B cell (primary cell): ENCODE results near the gene OXNAD1. TPM values are rescaled to one million over a fixed set of nuclear protein-coding genes. Genes with fewer than 3 reads are reported as not detected.

ENCODE experiments used
- ATAC-seq: fragments of 200-7000 bp; cut with Tn5 transposase; one replicate; pipeline ENCODE4 v1.10.0; 2021; ENCODE audit warnings: low read depth, mild to moderate bottlenecking, moderate number of reproducible peaks, moderate library complexity
- CTCF ChIA-PET: fragments of 350-600 bp; sonication (Branson Sonifier 250); formaldehyde crosslinking; loops from one replicate; lab custom pipeline; 2021; ENCODE audit warnings: antibody characterized with exemption, inconsistent platforms; lab: Charles Lee
- POLR2A ChIA-PET: fragments of 350-600 bp; sonication (Branson Sonifier 250); formaldehyde crosslinking; loops from one replicate; lab custom pipeline; 2021; ENCODE audit warnings: antibody characterized with exemption; lab: Charles Lee
- DNase-seq: peaks from one replicate; pipeline ENCODE4 v3.0.0; 2013
- H2AFZ ChIP-seq: 2 replicates; pipeline ENCODE4 v1.6.1; 2012; ENCODE audit warnings: mild to moderate bottlenecking, low read depth, low read length; ENCODE audit not compliant: insufficient read depth, poor library complexity, severe bottlenecking
- H3K27ac ChIP-seq, 2 donors: 1 replicate in 1 of 2; 2 replicates in 1 of 2; pipeline ENCODE4 v1.5.1; 2012 to 2013; ENCODE audit warnings: low read length in 2 of 2, mild to moderate bottlenecking in 2 of 2, moderate library complexity in 1 of 2
- H3K27me3 ChIP-seq, 4 experiments: fragments of 200-600 bp in 1 of 4; sonication (generic) in 1 of 4; replicated peaks in 1 of 4; 1 replicate in 2 of 4; 2 replicates in 2 of 4; pipeline versions ENCODE4 v1.6.1 to v1.7.0; 2013 to 2016; ENCODE audit warnings: low read length in 3 of 4, mild to moderate bottlenecking in 2 of 4, mixed read lengths in 1 of 4, moderate library complexity in 1 of 4; ENCODE audit not compliant: insufficient read depth in 4 of 4, control insufficient read depth in 3 of 4; ENCODE audit errors: control extremely low read depth in 1 of 4
- H3K36me3 ChIP-seq, 2 experiments: replicated peaks in 1 of 2; 1 replicate in 1 of 2; 2 replicates in 1 of 2; pipeline versions ENCODE4 v1.6.1 to v1.7.1; 2013; ENCODE audit warnings: low read length in 1 of 2; ENCODE audit not compliant: insufficient read depth in 2 of 2, control insufficient read depth in 1 of 2; ENCODE audit errors: control extremely low read depth in 1 of 2, extremely low read depth in 1 of 2
- H3K4me1 ChIP-seq, 2 donors: fragments of 200-600 bp in 1 of 2; sonication (generic) in 1 of 2; 1 replicate in 1 of 2; 2 replicates in 1 of 2; pipeline versions ENCODE4 v1.5.1 to v1.6.1; 2013 to 2017; ENCODE audit warnings: low read length in 2 of 2; ENCODE audit not compliant: control insufficient read depth in 2 of 2, insufficient read depth in 2 of 2
- H3K4me2 ChIP-seq: replicated peaks from 2 replicates; pipeline ENCODE3; 2012; ENCODE audit warnings: mild to moderate bottlenecking, low read depth, low read length; ENCODE audit not compliant: poor library complexity, severe bottlenecking
- H3K4me3 ChIP-seq, 5 experiments: fragments of 200-600 bp in 1 of 5; sonication (generic) in 1 of 5; 1 replicate in 3 of 5; 2 replicates in 2 of 5; pipeline versions ENCODE4 v1.5.1 to v1.7.0; 2011 to 2016; ENCODE audit warnings: low read length in 4 of 5, mild to moderate bottlenecking in 4 of 5, low read depth in 2 of 5, control low read depth in 1 of 5, moderate library complexity in 1 of 5; ENCODE audit not compliant: insufficient read depth in 1 of 5; ENCODE audit errors: control extremely low read depth in 1 of 5, extremely low read depth in 1 of 5
- H3K79me2 ChIP-seq: fragments of 200-600 bp; sonication (generic); one replicate; pipeline ENCODE4 v1.6.0; 2016; ENCODE audit warnings: low read length; ENCODE audit not compliant: control insufficient read depth, insufficient read depth
- H3K9ac ChIP-seq: fragments of 200-600 bp; sonication (generic); 2 replicates; pipeline ENCODE4 v1.6.1; 2017; ENCODE audit warnings: mild to moderate bottlenecking, low read length, moderate library complexity
- H3K9me3 ChIP-seq, 3 donors: one replicate each; pipeline versions ENCODE4 v1.6.1 to v1.7.1; 2013; ENCODE audit warnings: low read length in 2 of 3; ENCODE audit not compliant: control insufficient read depth in 2 of 3, insufficient read depth in 1 of 3; ENCODE audit errors: control extremely low read depth in 1 of 3
- H4K20me1 ChIP-seq: 2 replicates; pipeline ENCODE4 v1.6.0; 2012; ENCODE audit warnings: mild to moderate bottlenecking, low read length; ENCODE audit not compliant: insufficient read depth, control insufficient read depth, poor library complexity, severe bottlenecking
- H3K27ac Mint-ChIP-seq: one replicate; pipeline ENCODE4 v1.8.0; 2021; ENCODE audit warnings: mixed read lengths
- H3K27me3 Mint-ChIP-seq: one replicate; pipeline ENCODE4 v1.8.0; 2021; ENCODE audit warnings: mixed read lengths
- H3K4me1 Mint-ChIP-seq: one replicate; pipeline ENCODE4 v1.8.0; 2021; ENCODE audit warnings: mixed read lengths
- H3K4me3 Mint-ChIP-seq: one replicate; pipeline ENCODE4 v1.8.0; 2021; ENCODE audit warnings: mixed read lengths
- H3K9me3 Mint-ChIP-seq: one replicate; pipeline ENCODE4 v1.8.0; 2022; ENCODE audit warnings: mixed read lengths; ENCODE audit not compliant: insufficient read depth
- EZH2 ChIP-seq: IDR thresholded peaks from 2 replicates; pipeline ENCODE4 v1.6.1; 2012; ENCODE audit warnings: borderline replicate concordance, low read depth, mild to moderate bottlenecking, moderate library complexity, low read length; ENCODE audit not compliant: insufficient read depth, poor library complexity, severe bottlenecking
- WGBS: methylation state at CpG from one replicate; pipeline ENCODE4 v1.1.5; 2013; ENCODE audit warnings: missing lambda C conversion rate; ENCODE audit not compliant: insufficient coverage; 5-methylcytosine and 5-hydroxymethylcytosine counted together
- intact Hi-C: fragments of 100-400 bp; cut with micrococcal nuclease; formaldehyde crosslinking; loops from one replicate; pipeline ENCODE4 v1.10.0; 2022
- polyA plus RNA-seq: library from polyadenylated mRNA; depleted of rRNA; stranded (reverse); fragments of >200 nt; gene quantifications from 2 replicates; pipeline ENCODE4 v1.2.3, GENCODE V29; 2012
- total RNA-seq, 2 donors: library from RNA; stranded (reverse); fragments of 120-200 nt in 1 of 2; gene quantifications; 1 replicate in 1 of 2; 2 replicates in 1 of 2; pipeline versions ENCODE4 v1.2.3 to v1.2.4, GENCODE V29; 2013 to 2022
- TF ChIP-seq, protein P1 (sequence below): fragments of 200-600 bp; IDR thresholded peaks from one replicate; pipeline ENCODE4 v1.8.0; 2022; ENCODE audit warnings: antibody characterized with exemption, mild to moderate bottlenecking

The OXNAD1 gene
- total and polyA plus RNA-seq, 2 donors (not counting 1 experiment from before 2014, with no cell fraction given) = 4.0 to 12.3 TPM

- 80% methylated on average over 1 of the region's 3 CpGs for WGBS
- Histone ChIP-seq H3K36me3 (peaks cover 0 to 3% of the 10 kb centered on the region in 2 experiments), H3K9ac (peak overlapping the region; percentile 1), H3K4me2 (peak overlapping the region; percentile 52), H3K79me2 (no peaks in the 10 kb centered on the region), H3K9me3 (no peaks in the 10 kb centered on the region), H3K4me1 (peaks cover 32 to 47% of the 10 kb centered on the region in 2 donors), H3K27me3 (no peaks in the 10 kb centered on the region), H2AFZ (no peak overlapping the region), H3K27ac (peak overlapping the region in 1 of 2 donors; percentile 22), H3K4me3 (no peak overlapping the region), H4K20me1 (no peaks in the 10 kb centered on the region)
- intact Hi-C loops = no loop called here
- Mint-ChIP-seq H3K27ac (no peak overlapping the region), H3K27me3 (no peaks in the 10 kb centered on the region), H3K4me3 (no peak overlapping the region), H3K9me3 (no peaks in the 10 kb centered on the region), H3K4me1 (peaks cover 59% of the 10 kb centered on the region)
- no peak for DNase-seq
- ChIA-PET POLR2A (no interaction called here), CTCF (interaction anchor here (1.4 to 2.7 kb wide), 2 partner anchors 9 to 251 kb away, joined by 3 to 20 read pairs; no protein-coding TSS in a partner anchor)
- TF ChIP-seq, protein P1, sequence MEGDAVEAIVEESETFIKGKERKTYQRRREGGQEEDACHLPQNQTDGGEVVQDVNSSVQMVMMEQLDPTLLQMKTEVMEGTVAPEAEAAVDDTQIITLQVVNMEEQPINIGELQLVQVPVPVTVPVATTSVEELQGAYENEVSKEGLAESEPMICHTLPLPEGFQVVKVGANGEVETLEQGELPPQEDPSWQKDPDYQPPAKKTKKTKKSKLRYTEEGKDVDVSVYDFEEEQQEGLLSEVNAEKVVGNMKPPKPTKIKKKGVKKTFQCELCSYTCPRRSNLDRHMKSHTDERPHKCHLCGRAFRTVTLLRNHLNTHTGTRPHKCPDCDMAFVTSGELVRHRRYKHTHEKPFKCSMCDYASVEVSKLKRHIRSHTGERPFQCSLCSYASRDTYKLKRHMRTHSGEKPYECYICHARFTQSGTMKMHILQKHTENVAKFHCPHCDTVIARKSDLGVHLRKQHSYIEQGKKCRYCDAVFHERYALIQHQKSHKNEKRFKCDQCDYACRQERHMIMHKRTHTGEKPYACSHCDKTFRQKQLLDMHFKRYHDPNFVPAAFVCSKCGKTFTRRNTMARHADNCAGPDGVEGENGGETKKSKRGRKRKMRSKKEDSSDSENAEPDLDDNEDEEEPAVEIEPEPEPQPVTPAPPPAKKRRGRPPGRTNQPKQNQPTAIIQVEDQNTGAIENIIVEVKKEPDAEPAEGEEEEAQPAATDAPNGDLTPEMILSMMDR = no peak
- TF ChIP-seq EZH2 = no peak
- no peak for ATAC-seq
Measured at GRCh38 chr3:16299746-16300145, 34.7 kb downstream of the OXNAD1 start.

GRCh38 chr3:16300307-16300706 is 35.3 kb downstream of the OXNAD1 start:
- Histone ChIP-seq H3K4me3 (no peak overlapping the region), H3K27me3 (no peaks in the 10 kb centered on the region), H2AFZ (no peak overlapping the region), H3K27ac (peak overlapping the region; percentile 14 to 22), H3K4me2 (peak overlapping the region; percentile 52), H3K4me1 (peaks cover 32 to 41% of the 10 kb centered on the region in 2 donors), H3K9ac (peak overlapping the region; percentile 1), H3K79me2 (no peaks in the 10 kb centered on the region), H3K9me3 (no peaks in the 10 kb centered on the region), H3K36me3 (peaks cover 0 to 3% of the 10 kb centered on the region in 2 experiments), H4K20me1 (no peaks in the 10 kb centered on the region)
- Mint-ChIP-seq H3K4me3 (peak overlapping the region; percentile 77), H3K4me1 (peaks cover 55% of the 10 kb centered on the region), H3K27me3 (no peaks in the 10 kb centered on the region), H3K9me3 (no peaks in the 10 kb centered on the region), H3K27ac (peak overlapping the region; percentile 42)
- WGBS = no CpG with 5 or more reads among the region's 2 CpGs
- POLR2A ChIA-PET = interaction anchor here (1.0 kb wide), 1 partner anchor 212 kb away, joined by 6 read pairs; no protein-coding TSS in a partner anchor
- peak; percentile 28 for ATAC-seq
- CTCF ChIA-PET = interaction anchor here (1.2 to 2.7 kb wide), 4 partner anchors 9 to 251 kb away, joined by 3 to 20 read pairs (median 5); no protein-coding TSS in a partner anchor
- intact Hi-C loops = no loop called here
- DNase-seq = peak; percentile 27
- TF ChIP-seq, protein P1 = no peak
- TF ChIP-seq EZH2 = no peak
